ENCODE data around the gene GRM8.
"Not testable (repeated sequence)": the region's sequence is repeated elsewhere in the genome, so short reads cannot be mapped to it uniquely, and the experiment has no call there.

- TF ChIP-seq CTCF (IDR thresholded peaks at IDR 0.05; ENCODE audit: low read depth, low read length, missing input control); SP1 (IDR thresholded peaks at IDR 0.05); HNF4A (conservative IDR thresholded peaks at IDR 0.05); TAF1 (conservative IDR thresholded peaks at IDR 0.05); ATF3 (IDR thresholded peaks at IDR 0.05): not testable (repeated sequence)
These were observed 345.1 kb downstream of the GRM8 start for GRCh38 chr7:126907657-126908056.
